GM19328 (cell line): ENCODE results near the gene KCTD2.
"Not testable (repeated sequence)": the region's sequence is repeated elsewhere in the genome, so short reads cannot be mapped to it uniquely, and the experiment has no call there.

Experiments
- ATAC-seq: cut with Tn5 transposase; IDR thresholded peaks from one replicate; pipeline ENCODE4 v1.9.1; 2021; ENCODE audit warnings: mild to moderate bottlenecking, moderate library complexity; ENCODE audit not compliant: unreplicated experiment

Gene KCTD2

DNA sequence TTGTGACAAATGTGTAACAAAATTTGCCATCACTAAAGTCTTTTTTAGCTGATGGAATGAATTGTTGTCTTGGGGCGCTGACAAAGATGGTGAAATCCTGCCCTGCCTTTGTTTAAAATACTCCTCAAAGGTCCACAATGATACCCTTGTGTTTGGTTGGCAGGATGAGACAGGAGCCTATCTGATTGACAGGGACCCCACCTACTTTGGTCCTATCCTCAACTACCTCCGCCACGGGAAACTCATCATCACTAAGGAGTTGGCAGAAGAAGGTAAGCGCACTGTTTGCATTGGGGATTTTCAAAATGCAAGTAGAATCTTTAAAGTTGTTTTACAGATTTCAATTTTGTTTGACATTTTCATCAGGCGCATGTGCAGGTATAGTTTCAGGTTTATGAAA, 2.0 kb downstream of the KCTD2 start:
- ATAC-seq, result no peak

GRCh38 chr17:75049706-75050105, 2.7 kb downstream of the KCTD2 start:
- no peak for ATAC-seq

- ATAC-seq, result no peak
Measured at GRCh38 chr17:75051941-75052340, 4.9 kb downstream of the KCTD2 start.

- no peak for ATAC-seq
Measured at GRCh38 chr17:75059369-75060345, 12.6 kb downstream of the KCTD2 start.

DNA sequence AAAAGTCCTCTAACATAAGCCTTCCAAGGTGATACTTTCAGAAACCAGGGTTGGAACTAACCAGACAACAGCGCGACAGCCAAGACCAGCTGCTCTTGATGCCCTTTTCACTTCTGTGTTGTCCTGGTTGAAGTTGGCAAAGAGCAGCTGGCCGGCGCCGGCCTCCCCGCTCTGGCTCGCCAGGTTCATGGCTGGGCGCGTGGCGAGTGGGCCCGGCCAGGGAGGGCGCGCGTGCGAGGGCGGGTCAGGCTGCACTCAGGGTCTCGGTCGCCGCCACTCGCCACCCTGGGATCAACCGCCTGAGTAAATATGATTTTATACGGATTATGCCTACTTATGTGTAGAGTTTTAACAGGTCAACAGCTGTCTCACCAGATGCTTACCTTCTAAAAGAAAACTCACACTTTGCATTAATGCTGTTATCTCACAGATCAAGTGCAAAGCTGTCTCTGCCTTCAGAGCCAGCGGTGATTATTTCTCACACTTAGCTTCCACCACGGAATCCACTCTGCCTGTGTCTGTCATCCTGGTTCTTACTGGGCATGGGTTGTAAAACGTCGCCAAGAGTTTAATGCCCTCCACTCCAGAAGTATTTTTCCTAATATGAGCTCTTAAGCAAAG, 13.5 kb downstream of the KCTD2 start:
- ATAC-seq, result no peak

- no peak for ATAC-seq
Measured at GRCh38 chr17:75061055-75061438, 14.0 kb downstream of the KCTD2 start.

- ATAC-seq, result no peak
Measured at GRCh38 chr17:75061618-75062017, 14.6 kb downstream of the KCTD2 start.

GRCh38 chr17:75063201-75063600, 16.2 kb downstream of the KCTD2 start:
- no peak for ATAC-seq

- ATAC-seq, result no peak
Measured at GRCh38 chr17:75063626-75064025, 16.6 kb downstream of the KCTD2 start.

DNA sequence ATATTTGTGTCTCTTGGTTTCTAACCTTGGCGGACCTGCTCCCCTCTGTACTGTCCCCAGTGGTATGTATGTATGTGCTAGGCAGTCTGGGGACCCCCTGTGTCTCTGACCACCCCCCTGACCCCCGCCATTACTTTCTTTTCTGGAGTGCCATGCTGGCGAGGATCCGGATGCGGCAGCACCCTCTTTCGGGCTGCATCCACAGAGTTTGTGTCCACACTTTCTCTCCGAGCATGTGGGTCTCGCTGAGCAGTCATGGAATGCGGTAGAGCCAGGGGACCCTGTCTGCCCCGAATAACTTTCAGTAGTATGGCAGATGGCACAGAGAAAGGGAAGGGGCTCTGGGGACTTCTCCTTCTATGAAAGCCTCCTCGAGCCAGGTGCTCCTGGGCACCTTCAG, 17.0 kb downstream of the KCTD2 start:
- no peak for ATAC-seq

DNA sequence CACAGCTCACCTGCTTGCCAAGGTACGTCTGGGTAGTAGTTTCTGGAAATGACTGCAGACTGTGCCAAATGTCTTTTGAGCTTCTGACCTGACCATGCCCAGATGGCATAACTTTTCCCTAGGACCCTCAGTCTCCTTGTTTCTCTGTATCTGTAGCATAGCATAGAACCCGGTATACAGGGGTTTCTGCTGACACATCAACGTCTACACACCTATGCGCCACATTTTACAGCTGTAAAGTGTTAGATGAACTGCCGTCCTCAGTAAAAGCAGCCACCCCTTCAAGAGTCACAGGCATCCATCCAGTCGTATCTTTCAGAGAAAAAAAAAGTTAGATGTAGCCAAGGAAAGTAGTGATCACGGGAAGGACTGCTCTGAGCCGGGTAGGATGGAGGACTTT, 17.4 kb downstream of the KCTD2 start:
- ATAC-seq, result no peak

DNA sequence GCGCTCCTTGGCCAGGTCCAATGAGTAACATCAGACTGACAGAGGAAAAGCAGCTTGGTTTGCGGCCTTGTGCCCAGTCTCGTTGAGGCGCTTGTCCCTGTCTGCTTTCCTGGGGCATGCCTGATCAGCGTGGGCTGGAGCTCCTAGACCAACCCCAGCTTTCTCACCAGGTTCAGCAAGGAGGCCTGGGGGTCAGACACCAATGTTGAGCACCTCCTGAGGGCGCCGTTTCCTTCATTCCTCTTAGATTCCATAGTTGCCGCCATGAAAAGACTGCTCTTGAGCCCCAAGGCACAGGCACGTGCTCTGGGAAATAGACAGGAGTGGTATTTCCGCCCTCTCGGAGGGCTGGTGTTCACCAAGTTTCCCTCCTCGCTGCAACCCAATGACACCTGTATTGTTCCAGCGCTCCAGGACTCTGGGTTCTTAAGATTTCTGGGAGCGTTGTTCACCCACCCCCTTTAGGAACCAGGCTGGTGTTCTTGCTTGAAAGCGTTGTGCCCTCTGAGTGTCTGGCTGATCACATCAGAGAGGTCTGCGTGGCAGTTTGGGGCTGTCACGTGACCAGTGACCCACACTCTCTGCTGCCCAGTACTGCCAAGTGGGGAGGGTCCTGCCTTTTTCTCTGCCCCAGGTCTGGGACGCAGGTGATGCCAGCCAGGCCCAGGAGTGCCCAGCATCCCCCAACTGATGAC, 18.0 kb downstream of the KCTD2 start:
- ATAC-seq, result no peak

DNA sequence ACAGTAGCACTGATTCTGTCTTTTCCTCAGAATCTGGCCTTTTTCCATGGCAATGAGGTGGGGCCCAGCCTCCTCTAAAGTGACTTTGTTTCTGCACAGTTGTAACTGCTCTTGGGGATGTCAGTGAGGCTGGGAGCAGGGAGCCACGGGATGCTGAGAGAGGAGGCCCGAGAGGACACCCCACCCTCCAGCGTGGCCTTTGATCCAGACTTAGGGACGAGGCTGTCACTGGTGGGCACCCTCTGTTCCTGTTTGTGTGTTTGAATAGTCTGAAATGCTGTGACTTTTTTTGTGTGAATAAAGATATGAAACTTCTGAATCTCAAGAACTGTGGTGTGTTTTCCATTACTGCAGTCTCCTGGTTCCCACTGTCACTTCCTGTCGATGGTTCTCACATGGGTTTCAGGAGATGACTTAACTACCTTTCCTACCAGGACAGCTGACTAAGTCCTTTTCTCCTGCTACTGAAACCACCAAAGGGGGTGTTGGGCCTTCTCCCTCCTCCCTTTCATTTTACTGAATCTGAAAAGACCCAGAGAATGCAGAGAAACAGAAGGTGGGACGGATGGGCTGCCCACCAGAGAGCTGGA, 18.6 kb downstream of the KCTD2 start:
- ATAC-seq, result no peak

- ATAC-seq, result no peak
Measured at GRCh38 chr17:75067856-75068255, 20.8 kb downstream of the KCTD2 start.

DNA sequence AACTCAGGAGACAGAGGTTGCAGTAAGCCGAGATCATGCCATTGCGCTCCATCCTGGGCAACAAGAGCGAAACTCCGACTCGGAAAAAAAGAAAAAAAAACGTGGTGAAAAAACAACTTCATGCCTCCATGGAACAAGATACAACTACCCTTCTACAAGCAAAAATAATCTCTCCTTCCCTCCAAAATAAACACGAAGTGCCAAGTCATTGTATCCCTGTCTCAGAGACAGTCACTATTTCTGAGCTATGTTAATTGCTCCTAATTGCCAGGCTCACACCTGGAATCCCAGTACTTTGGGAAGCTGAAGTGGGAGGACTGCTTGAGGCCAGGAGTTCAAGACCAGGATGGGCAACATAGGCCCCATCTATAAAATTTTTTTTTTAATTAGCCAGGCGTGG, 21.7 kb downstream of the KCTD2 start:
- ATAC-seq, result no peak

- no peak for ATAC-seq
Measured at GRCh38 chr17:75069783-75070182, 22.8 kb downstream of the KCTD2 start.

- not testable (repeated sequence) for ATAC-seq
Measured at GRCh38 chr17:75071478-75072271, 24.6 kb downstream of the KCTD2 start.

- ATAC-seq, result not testable (repeated sequence)
Measured at GRCh38 chr17:75072909-75073308, 25.9 kb downstream of the KCTD2 start.

GRCh38 chr17:75073618-75074047, 26.6 kb downstream of the KCTD2 start:
- ATAC-seq, result no peak

GRCh38 chr17:75074532-75074931, 27.5 kb downstream of the KCTD2 start:
- no peak for ATAC-seq
